Fibroblast of the aortic adventitia (primary cell): Measurements from ENCODE around the gene ACOT11. TPM values are rescaled to one million over a fixed set of nuclear protein-coding genes. Genes with fewer than 3 reads are reported as not detected.
A peak's percentile ranks its signal among the peaks of the same experiment; 100 is the strongest.

Experiments
- DNase-seq: peaks from one replicate; pipeline ENCODE4 v3.0.0-alpha.2; 2010; ENCODE audit warnings: low read depth
- H3K4me3 ChIP-seq: 2 replicates; pipeline ENCODE4 v1.5.1; 2011; ENCODE audit warnings: low read depth, mild to moderate bottlenecking, control low read depth, low read length, moderate library complexity
- total RNA-seq: library from RNA; depleted of rRNA; stranded (reverse); fragments of >200 nt; gene quantifications from 2 replicates; pipeline ENCODE4 v1.2.3, GENCODE V29; 2012; ENCODE audit warnings: low replicate concordance
- TF ChIP-seq, protein P1 (sequence below): IDR thresholded peaks from 2 replicates; pipeline ENCODE4 v1.5.1; 2011; ENCODE audit warnings: mild to moderate bottlenecking, low read length, control low read depth, inconsistent platforms; ENCODE audit not compliant: insufficient read depth

ACOT11 gene
- total RNA-seq: 1.1 and 3.9 TPM in 2 replicates

DNA sequence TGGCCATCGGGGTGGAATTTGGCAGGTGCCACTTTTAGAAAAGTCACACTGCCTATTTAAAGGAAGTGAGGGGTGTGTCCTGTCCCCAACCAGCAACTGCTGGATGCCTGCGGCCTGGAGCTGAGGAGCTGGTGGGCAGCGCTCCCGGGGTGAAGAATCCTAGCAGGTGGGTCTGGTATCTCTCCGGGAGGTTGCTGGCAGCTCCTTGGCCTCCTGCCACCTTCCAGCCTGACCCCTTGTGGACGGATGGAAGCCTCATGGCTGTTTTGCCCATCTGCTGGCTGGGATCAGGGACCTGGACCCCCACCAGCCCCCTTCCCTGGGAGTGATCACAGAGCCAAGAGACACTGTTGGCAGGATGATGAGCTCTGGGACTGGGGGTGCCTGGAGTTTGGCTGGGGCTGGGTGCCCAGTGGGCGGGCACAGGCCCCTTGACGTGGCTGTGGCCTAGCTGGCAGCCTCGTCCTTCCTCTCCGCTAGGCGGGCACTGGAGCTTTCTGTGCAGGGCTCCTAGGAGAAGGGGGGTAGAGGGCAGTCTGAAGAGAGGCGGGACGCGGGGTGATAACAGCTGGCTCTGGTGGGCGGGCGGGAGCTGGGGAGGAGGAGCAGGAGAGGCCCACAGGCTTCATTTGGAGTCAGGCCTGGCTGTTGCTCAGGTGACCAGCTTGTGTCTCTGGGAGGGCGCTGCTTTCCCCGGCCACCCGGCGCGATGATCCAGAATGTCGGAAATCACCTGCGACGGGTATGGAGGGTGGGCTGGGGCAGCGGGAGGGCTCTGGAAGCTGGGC is at the start of gene ACOT11:
Gene ACOT11, plus strand, starts transcription at position 628 of the 788 bp plus-strand sequence. Its CDS starts 82 bp downstream, at position 710.
- no peak within 1 kb of the TSS for H3K4me3 ChIP-seq
- peak; percentile 79 for DNase-seq
- TF ChIP-seq, protein P1, sequence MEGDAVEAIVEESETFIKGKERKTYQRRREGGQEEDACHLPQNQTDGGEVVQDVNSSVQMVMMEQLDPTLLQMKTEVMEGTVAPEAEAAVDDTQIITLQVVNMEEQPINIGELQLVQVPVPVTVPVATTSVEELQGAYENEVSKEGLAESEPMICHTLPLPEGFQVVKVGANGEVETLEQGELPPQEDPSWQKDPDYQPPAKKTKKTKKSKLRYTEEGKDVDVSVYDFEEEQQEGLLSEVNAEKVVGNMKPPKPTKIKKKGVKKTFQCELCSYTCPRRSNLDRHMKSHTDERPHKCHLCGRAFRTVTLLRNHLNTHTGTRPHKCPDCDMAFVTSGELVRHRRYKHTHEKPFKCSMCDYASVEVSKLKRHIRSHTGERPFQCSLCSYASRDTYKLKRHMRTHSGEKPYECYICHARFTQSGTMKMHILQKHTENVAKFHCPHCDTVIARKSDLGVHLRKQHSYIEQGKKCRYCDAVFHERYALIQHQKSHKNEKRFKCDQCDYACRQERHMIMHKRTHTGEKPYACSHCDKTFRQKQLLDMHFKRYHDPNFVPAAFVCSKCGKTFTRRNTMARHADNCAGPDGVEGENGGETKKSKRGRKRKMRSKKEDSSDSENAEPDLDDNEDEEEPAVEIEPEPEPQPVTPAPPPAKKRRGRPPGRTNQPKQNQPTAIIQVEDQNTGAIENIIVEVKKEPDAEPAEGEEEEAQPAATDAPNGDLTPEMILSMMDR: peak; percentile 41

DNA sequence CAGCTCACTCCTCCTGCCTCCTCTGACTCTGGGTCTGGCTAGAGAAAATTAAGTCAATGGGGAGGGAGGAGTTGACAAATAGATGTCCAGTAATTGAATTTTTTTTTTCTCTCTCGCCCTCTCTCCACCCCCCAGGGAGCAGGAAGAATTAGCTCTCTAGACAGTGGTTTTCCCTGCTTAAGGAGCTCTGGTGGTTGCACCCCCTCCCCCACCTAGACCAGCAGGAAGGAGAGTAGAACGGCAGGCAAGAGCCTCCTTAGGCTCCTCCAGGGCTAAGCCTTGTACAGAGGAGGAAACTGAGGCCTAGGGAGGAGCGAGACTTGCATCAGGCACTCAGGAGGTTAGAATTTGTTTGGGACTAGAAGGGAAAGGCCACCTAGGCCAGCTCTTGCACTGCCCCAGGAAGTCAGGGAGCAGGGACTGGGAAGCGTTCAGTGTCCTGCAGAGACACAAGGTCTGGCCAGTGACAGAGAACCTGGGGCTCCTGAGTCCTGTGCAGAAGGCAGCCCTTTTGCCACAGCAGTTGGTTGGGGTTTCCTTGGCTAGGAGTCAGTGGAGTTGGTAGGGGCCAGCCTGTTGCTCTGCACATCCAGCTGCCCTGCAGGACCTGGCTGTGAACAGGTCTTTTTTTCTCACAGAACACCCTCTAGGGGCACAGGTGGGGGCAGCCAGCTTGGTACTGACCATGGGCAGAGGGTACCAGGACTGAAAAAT is 49.5 kb upstream of the ACOT11 start:
- no peak for DNase-seq
- H3K4me3 ChIP-seq: no peak overlapping the region
- TF ChIP-seq, protein P1: no peak

DNA sequence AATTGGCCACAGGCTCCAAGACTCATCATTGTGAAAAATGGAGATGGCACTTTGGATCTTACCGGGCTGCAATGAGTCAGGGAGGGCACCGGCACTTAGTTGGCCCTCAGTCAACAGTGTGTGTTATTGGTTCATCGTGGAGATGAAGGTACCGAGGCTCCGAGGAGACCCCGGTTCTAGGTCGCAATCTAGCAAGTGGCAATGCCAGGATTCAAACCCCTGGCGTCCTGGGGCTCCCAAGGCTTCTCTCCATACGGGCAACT is 49.0 kb upstream of the ACOT11 start:
- no peak for DNase-seq
- TF ChIP-seq, protein P1: no peak

DNA sequence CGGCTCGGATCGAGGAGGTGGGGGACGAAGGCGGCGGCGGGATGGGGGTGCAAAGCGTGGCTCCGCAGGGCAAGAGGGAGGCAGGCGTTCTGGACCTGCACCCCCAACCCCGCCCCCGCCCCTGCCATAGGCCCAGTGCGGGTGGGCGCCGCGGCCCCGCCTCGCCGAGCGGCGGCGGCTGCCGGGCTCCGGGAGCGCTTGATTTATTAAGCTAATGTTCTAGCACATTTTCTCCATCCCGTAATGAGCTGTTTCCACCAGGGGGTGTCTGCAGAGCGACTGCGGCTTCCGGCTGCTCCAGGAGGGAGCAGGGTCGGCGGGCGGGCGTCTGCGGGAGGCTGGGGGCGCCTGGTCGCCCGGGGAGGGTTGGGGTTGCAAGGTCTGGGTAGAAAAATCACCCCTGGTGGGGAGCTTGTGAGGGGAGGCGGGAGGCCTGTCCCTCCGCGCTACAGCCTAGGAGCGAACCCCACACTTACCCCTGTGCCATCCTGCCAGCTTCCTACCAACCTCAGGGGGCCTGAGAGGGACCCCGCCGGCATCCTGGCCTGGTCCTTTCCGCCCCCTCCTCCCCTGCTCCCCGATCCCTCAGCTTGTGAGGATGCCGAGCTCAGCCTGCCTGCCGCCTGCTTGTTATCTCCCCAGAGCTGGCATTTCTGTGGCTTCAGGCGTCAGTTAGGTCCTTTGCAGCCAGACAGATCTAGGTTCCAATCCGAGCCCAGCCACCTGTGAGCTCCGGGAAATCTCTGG is 48.5 kb upstream of the ACOT11 start:
- TF ChIP-seq, protein P1: peak; percentile 54
- H3K4me3 ChIP-seq: peak overlapping the region; percentile 39
- peak; percentile 34 for DNase-seq

More for the DNA sequence above, 49.0 kb upstream of the ACOT11 start:
- H3K4me3 ChIP-seq: peak overlapping the region; percentile 39

DNA sequence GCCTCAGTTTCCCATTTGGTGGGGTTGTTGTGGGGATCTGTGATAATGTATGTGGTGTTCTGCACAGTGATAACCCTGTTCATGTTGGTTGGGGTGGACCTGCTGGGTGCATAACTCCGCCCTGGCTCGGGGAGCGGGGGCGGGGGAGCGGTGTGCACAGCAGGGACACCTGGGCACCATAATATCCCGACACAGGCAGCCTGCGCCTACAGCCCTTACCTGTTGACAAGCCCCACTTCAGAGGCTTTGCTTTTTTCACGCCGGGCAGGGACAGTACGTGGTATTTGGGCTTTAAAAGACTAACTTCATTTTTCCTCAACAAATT is 48.0 kb upstream of the ACOT11 start:
- TF ChIP-seq, protein P1: no peak
- no peak overlapping the region for H3K4me3 ChIP-seq
- DNase-seq: no peak

DNA sequence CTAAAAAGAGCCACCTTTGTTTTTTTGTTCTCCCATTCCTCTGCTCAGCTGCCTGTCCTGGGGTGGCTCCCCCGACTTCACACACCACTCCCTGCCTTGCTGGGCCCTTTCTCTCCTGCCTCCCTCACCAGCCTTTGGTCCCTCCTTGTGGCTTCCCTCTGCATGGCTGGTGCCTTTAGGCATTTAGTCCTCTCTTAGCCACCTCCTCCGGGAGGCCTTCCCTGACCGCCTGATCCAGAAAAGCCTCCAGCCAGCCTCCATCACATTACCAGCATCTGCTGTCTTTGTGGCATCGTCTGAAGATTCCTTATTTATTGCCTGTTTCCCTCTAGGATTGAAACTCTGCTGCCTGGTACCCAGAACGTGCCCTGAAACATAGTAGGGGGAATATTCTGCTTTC is 46.2 kb upstream of the ACOT11 start:
- TF ChIP-seq, protein P1: no peak
- H3K4me3 ChIP-seq: no peak overlapping the region
- no peak for DNase-seq
